GM12892 (cell line): ENCODE measurements around the gene GDF9.

Experiments
- POLR2A ChIP-seq: IDR thresholded peaks from 2 replicates; pipeline ENCODE4 v1.6.1; 2011; ENCODE audit warnings: low read depth, low read length, control low read depth
- TAF1 ChIP-seq: IDR thresholded peaks from 2 replicates; pipeline ENCODE4 v1.6.1; 2011; ENCODE audit warnings: low read depth, mild to moderate bottlenecking, control low read depth, low read length, borderline replicate concordance

DNA sequence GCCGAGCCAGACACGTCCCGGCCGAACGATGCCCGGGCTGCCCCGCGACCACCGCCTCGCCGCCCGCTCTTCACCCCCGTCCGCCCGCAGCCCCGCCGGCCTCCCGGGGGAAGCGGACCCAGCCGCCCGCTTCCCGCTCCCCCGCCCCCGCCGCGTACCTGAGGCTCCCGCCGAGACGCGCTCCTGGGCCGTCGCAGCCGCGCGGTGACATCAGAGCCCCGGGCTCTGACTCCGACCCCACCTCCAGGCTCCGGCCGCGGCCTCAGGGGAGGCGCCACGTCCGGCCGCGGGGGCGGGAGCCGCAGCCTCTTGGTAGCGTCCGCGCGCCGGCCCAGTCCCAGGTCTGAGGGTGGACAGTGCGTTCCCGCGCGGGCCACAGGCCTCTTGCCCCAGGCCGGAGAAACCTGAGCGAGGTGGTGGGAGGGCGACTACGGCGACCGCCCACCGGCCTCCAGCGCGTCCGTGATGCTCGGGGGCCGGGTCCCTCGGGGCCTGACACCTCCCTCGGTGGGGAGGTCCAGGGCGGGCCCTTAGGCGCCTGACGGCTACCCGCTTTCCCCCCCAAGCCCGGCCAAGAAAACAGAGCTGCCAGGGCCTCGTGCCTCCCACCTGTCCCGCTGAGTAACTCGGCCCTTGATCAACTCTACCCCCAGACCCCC, 35.7 kb downstream of the GDF9 start, which contains the start of gene SHROOM1:
- TF ChIP-seq TAF1 (no peak), POLR2A (peak; percentile 55; the same call in 1 of the 2 replicates)
